B cell (primary cell): ENCODE data around the gene LASP1.

Experiments
- CTCF ChIP-seq: fragments of 200-600 bp; IDR thresholded peaks from one replicate; pipeline ENCODE4 v1.8.0; 2022; ENCODE audit warnings: antibody characterized with exemption, mild to moderate bottlenecking
- EZH2 ChIP-seq: IDR thresholded peaks from 2 replicates; pipeline ENCODE4 v1.6.1; 2012; ENCODE audit warnings: borderline replicate concordance, low read depth, mild to moderate bottlenecking, moderate library complexity, low read length; ENCODE audit not compliant: insufficient read depth, poor library complexity, severe bottlenecking

- TF ChIP-seq CTCF (no peak), EZH2 (no peak)
Observed at GRCh38 chr17:38943607-38944006, 73.7 kb downstream of the LASP1 start.
